Activated naive CD4-positive, alpha-beta T cell treated with anti-CD3 and anti-CD28 coated beads, Interleukin-2, amount 10 ng/mL, durations not matched to agents 7 days and 5 days (primary cell): Measurements from ENCODE around the gene TAP1.
A peak's percentile ranks its signal among the peaks of the same experiment; 100 is the strongest.

Source experiments
- CTCF ChIA-PET: fragments of 350-600 bp; sonication (Branson Sonifier 250); formaldehyde crosslinking; loops from one replicate; lab custom pipeline; 2021; ENCODE audit warnings: antibody characterized with exemption; lab: Charles Lee
- DNase-seq: peaks from one replicate; pipeline ENCODE4 v3.0.0-alpha.2; 2020
- H3K27ac Mint-ChIP-seq: one replicate; pipeline ENCODE4 v1.8.0; 2021; ENCODE audit warnings: mild to moderate bottlenecking, moderate library complexity, mixed read lengths
- H3K27me3 Mint-ChIP-seq: one replicate; pipeline ENCODE4 v1.8.0; 2021; ENCODE audit warnings: mild to moderate bottlenecking, mixed read lengths
- H3K36me3 Mint-ChIP-seq: one replicate; pipeline ENCODE4 v1.8.0; 2021; ENCODE audit warnings: mixed read lengths
- H3K4me1 Mint-ChIP-seq: one replicate; pipeline ENCODE4 v1.8.0; 2021; ENCODE audit warnings: mixed read lengths
- H3K4me3 Mint-ChIP-seq: one replicate; pipeline ENCODE4 v1.8.0; 2021; ENCODE audit warnings: mild to moderate bottlenecking, moderate library complexity, mixed read lengths
- H3K9me3 Mint-ChIP-seq: one replicate; pipeline ENCODE4 v1.8.0; 2021; ENCODE audit warnings: mixed read lengths

Gene TAP1

GRCh38 chr6:32842690-32843089 lies 10.8 kb downstream of the TAP1 start:
- Mint-ChIP-seq H3K36me3 (peaks cover 70% of the 10 kb centered on the region), H3K27ac (peak overlapping the region; percentile 100), H3K4me1 (peaks cover 70% of the 10 kb centered on the region), H3K27me3 (no peaks in the 10 kb centered on the region), H3K9me3 (no peaks in the 10 kb centered on the region), H3K4me3 (peak overlapping the region; percentile 98)
- CTCF ChIA-PET, result interaction anchor here (6.7 kb wide), 1 partner anchor 14 kb away, joined by 158 read pairs; the partner anchor contains the start of genes PSMB9 and TAP1
- DNase-seq, result no peak

DNA sequence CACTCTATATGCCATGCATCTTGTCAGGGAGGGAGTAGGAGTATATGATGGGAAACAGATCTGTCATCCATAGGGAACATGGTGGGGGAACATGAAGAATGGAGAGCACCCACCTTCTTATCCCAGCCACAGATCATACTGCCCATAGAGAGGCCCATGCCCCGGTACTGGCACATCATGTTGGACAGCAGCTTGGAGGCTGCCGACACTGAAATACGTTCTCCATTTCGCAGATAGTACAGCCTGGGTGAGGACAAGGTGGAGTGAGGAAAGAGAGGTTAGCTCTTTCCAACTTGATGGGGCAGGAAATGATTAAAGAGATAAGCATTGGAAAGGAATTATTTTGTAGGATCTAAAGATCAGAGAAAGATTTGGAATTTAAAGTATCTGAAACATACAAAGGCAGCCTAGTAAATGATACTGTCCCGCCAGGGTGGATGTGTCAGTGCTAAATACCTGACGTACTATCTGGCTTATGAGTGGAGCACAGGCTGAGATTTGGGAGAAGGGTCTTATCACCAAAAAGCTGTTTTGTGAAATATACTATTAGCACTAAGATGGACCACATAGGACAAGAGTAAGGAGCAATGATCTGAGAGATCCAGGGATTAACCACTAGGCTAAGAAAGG lies 11.4 kb downstream of the TAP1 start:
- CTCF ChIA-PET, result interaction anchor here (1.0 to 6.7 kb wide), 3 partner anchors 14 to 130 kb away, joined by 3 to 184 read pairs (median 158); partner anchors contain the start of genes PSMB9 and TAP1
- Mint-ChIP-seq H3K4me1 (peaks cover 70% of the 10 kb centered on the region), H3K27me3 (no peaks in the 10 kb centered on the region), H3K27ac (peak overlapping the region; percentile 100), H3K9me3 (no peaks in the 10 kb centered on the region), H3K4me3 (peak overlapping the region; percentile 98), H3K36me3 (peaks cover 69% of the 10 kb centered on the region)
- no peak for DNase-seq

DNA sequence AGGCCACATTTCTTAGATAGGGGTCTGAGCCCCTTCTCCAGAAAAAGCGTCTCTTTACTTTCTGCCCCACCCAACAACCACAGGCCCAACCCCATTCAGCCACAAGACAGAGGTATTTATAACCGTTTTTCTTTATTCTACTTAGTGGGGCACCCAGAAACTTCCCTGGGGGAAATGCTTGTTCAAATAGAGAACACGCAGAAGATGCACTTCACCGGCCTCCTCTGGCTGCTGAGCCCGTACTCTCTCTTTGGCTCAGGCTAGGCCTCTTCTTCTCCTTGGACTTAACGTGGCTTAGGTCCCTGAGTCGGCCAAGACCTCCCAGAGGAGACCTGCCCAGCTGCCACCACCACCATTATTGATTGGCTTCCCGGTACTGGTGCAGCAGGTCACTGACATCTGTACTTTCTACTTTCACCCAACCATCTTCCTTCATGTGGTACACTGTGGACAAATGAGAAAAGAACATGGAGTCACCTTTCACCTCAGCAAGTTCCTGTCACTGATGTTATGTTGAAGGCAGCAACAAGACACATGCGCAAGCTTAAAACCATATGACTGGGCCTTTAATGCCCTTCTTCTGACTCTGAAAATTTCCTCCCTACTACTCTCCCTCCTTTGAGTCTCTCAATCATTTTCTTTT lies 12.8 kb downstream of the TAP1 start:
- Mint-ChIP-seq H3K36me3 (peaks cover 69% of the 10 kb centered on the region), H3K4me1 (peaks cover 72% of the 10 kb centered on the region)

DNA sequence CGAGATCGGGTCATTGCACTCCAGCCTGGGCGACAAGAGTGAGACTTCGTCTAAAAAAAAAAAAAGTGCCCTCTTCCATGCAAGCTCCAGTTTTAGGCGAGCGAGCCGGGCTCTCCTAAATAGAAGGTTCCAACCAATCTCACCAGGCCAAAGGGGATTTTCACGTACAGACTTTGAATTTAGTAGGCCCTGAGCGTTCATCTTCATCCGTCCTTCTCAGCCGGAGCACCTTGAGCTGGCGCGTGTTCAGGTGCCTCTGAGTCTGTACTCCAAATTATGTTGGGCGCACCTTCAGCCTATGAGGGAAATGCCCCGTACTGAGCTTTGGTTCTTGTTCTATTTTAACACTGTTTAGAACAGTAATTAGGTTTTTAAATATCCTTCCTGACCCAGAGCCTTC lies 14.1 kb downstream of the TAP1 start:
- peaks cover 70% of the 10 kb centered on the region for H3K36me3 Mint-ChIP-seq
- no peak for DNase-seq
- peak overlapping the region; percentile 100 for H3K27ac Mint-ChIP-seq
- H3K27me3 Mint-ChIP-seq, result no peaks in the 10 kb centered on the region
- CTCF ChIA-PET, result interaction anchor here (0.7 to 6.7 kb wide), 18 partner anchors 11 to 175 kb away, joined by 3 to 184 read pairs (median 5); partner anchors contain the start of genes BRD2, HLA-DMB, PSMB9 and TAP1
- no peak overlapping the region for H3K4me3 Mint-ChIP-seq
- H3K4me1 Mint-ChIP-seq, result peaks cover 76% of the 10 kb centered on the region
- no peaks in the 10 kb centered on the region for H3K9me3 Mint-ChIP-seq

More for the DNA sequence above, 12.8 kb downstream of the TAP1 start:
- Mint-ChIP-seq H3K27me3 (no peaks in the 10 kb centered on the region), H3K9me3 (no peaks in the 10 kb centered on the region), H3K27ac (peak overlapping the region; percentile 100), H3K4me3 (peak overlapping the region; percentile 98)
- DNase-seq, result peak; percentile 63
- CTCF ChIA-PET, result interaction anchor here (0.5 to 6.7 kb wide), 3 partner anchors 16 to 40 kb away, joined by 3 to 184 read pairs (median 158); partner anchors contain the start of genes PSMB9 and TAP1

GRCh38 chr6:32838114-32838958 lies 15.2 kb downstream of the TAP1 start, which contains the start of gene TAP2:
Gene TAP2, minus strand, starts transcription at chr6:32838739. Its CDS starts 506 bp downstream, at chr6:32838233.
- Mint-ChIP-seq H3K36me3 (peaks cover 70% of the 10 kb centered on the region), H3K27ac (peak within 1 kb of the TSS; percentile 100), H3K4me1 (peaks cover 86% of the 10 kb centered on the region), H3K27me3 (no peaks in the 10 kb centered on the region), H3K4me3 (peak within 1 kb of the TSS; percentile 85), H3K9me3 (no peaks in the 10 kb centered on the region)
- CTCF ChIA-PET, result interaction anchor here (0.6 to 6.7 kb wide), 29 partner anchors 10 to 176 kb away, joined by 3 to 184 read pairs (median 4); partner anchors contain the start of genes BRD2, HLA-DMA, HLA-DMB and PSMB9
- peak; percentile 98 for DNase-seq

DNA sequence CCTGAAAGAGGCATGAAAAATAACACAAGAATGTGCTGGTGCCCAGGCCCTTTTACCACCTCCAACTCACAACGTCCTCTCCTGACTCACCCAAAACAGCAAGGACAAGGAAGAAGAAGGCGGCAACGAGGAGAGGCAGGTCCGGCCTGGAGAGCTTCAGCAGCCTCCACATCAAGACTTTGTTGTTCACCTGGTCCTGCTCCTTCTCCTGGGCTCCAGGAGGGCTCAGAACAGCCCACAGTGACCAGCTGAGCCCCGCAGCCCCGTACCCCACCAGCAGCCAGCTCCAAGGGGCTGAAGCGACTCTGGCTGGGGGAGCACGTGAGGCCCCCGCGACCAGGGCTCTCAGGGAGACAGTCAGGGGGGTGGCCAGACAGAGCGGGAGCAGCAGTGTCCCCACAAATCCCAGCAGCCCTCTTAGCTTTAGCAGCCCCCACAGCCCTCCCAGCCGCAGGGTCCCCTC lies 15.8 kb downstream of the TAP1 start:
- peaks cover 72% of the 10 kb centered on the region for H3K36me3 Mint-ChIP-seq
- H3K27me3 Mint-ChIP-seq, result no peaks in the 10 kb centered on the region
- no peaks in the 10 kb centered on the region for H3K9me3 Mint-ChIP-seq
- CTCF ChIA-PET, result interaction anchor here (0.9 to 6.7 kb wide), 15 partner anchors 9 to 147 kb away, joined by 3 to 184 read pairs (median 7); partner anchors contain the start of genes BRD2, HLA-DMA, PSMB9 and TAP1
- peak overlapping the region; percentile 100 for H3K27ac Mint-ChIP-seq
- peak; percentile 23 for DNase-seq
- H3K4me3 Mint-ChIP-seq, result peak overlapping the region; percentile 85
- H3K4me1 Mint-ChIP-seq, result peaks cover 88% of the 10 kb centered on the region

- H3K27ac Mint-ChIP-seq, result peak overlapping the region; percentile 100
- no peak for DNase-seq
- no peaks in the 10 kb centered on the region for H3K27me3 Mint-ChIP-seq
- CTCF ChIA-PET, result interaction anchor here (1.4 to 6.7 kb wide), 5 partner anchors 8 to 148 kb away, joined by 3 to 184 read pairs (median 22); partner anchors contain the start of genes HLA-DMA, PSMB9 and TAP1
- peaks cover 86% of the 10 kb centered on the region for H3K4me1 Mint-ChIP-seq
- H3K36me3 Mint-ChIP-seq, result peaks cover 68% of the 10 kb centered on the region
- peak overlapping the region; percentile 85 for H3K4me3 Mint-ChIP-seq
- no peaks in the 10 kb centered on the region for H3K9me3 Mint-ChIP-seq
Measured at GRCh38 chr6:32836873-32837272, 16.6 kb downstream of the TAP1 start.

- Mint-ChIP-seq H3K4me1 (peaks cover 75% of the 10 kb centered on the region), H3K36me3 (peaks cover 63% of the 10 kb centered on the region), H3K4me3 (no peak overlapping the region), H3K9me3 (no peaks in the 10 kb centered on the region), H3K27ac (no peak overlapping the region), H3K27me3 (no peaks in the 10 kb centered on the region)
- DNase-seq, result no peak
- CTCF ChIA-PET, result interaction anchor here (0.8 to 1.3 kb wide), 2 partner anchors 19 to 33 kb away, joined by 3 read pairs; no protein-coding TSS in a partner anchor
Measured at GRCh38 chr6:32835167-32835893, 18.2 kb downstream of the TAP1 start.

- Mint-ChIP-seq H3K27me3 (no peaks in the 10 kb centered on the region), H3K4me3 (no peak overlapping the region), H3K27ac (no peak overlapping the region), H3K36me3 (peaks cover 73% of the 10 kb centered on the region), H3K4me1 (peaks cover 59% of the 10 kb centered on the region), H3K9me3 (no peaks in the 10 kb centered on the region)
- DNase-seq, result no peak
- CTCF ChIA-PET, result no interaction called here
Measured at GRCh38 chr6:32833664-32834063, 19.8 kb downstream of the TAP1 start.

- peaks cover 80% of the 10 kb centered on the region for H3K36me3 Mint-ChIP-seq
- H3K27me3 Mint-ChIP-seq, result no peaks in the 10 kb centered on the region
- H3K9me3 Mint-ChIP-seq, result no peaks in the 10 kb centered on the region
- CTCF ChIA-PET, result interaction anchor here (0.8 to 1.1 kb wide), 2 partner anchors 22 to 38 kb away, joined by 3 read pairs; no protein-coding TSS in a partner anchor
- H3K4me1 Mint-ChIP-seq, result peaks cover 65% of the 10 kb centered on the region
- H3K4me3 Mint-ChIP-seq, result no peak overlapping the region
- H3K27ac Mint-ChIP-seq, result peak overlapping the region; percentile 31
- no peak for DNase-seq
Measured at GRCh38 chr6:32832535-32832934, 21.0 kb downstream of the TAP1 start.

DNA sequence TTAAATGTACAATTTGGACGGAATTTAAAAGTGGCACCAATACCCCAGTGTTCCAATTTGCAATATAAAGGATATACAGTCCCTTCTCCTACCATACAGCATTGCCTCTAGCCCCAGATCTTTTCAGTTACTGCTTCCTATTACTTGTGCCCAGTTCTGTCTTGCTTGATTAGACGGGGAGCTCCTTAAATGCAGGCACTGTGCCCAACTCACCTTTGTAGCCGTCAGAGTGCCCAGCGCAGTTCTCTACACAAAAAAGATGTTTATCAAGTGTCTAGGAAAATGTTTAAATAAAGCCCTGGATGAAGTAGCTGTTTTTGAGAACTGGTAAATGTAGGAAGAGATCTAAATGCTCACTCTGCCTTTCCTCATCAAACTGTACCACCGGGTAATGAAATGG lies 22.6 kb downstream of the TAP1 start:
- Mint-ChIP-seq H3K36me3 (peaks cover 71% of the 10 kb centered on the region), H3K4me1 (peaks cover 62% of the 10 kb centered on the region), H3K9me3 (no peaks in the 10 kb centered on the region), H3K27ac (no peak overlapping the region), H3K27me3 (no peaks in the 10 kb centered on the region), H3K4me3 (no peak overlapping the region)
- CTCF ChIA-PET, result interaction anchor here (0.8 to 1.0 kb wide), 2 partner anchors 22 to 37 kb away, joined by 3 to 4 read pairs; partner anchors contain the start of genes PSMB9 and TAP1
- DNase-seq, result no peak

- Mint-ChIP-seq H3K27me3 (no peaks in the 10 kb centered on the region), H3K4me3 (no peak overlapping the region), H3K4me1 (peaks cover 55% of the 10 kb centered on the region), H3K9me3 (no peaks in the 10 kb centered on the region), H3K27ac (no peak overlapping the region), H3K36me3 (peaks cover 61% of the 10 kb centered on the region)
- CTCF ChIA-PET, result no interaction called here
- no peak for DNase-seq
Measured at GRCh38 chr6:32830017-32830416, 23.5 kb downstream of the TAP1 start.

DNA sequence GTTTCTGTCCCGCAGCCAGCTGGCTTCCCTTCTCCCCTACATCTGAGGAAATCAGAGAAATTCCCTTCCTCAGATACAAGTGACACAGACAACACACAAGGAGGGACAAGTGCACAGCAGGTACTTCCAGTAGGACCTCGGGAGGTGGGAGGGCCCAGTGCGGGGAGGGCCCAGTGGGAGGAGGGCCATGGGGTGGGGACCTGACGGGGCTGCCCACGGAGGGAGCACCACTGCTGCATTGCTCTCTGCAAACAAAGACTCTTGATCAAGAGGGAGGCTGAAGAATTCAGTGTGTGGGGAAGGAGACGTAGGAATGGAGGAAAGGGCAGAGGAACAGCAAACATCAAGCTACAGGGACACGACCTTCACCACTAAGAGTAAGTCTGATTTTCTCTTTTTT lies 24.0 kb downstream of the TAP1 start:
- Mint-ChIP-seq H3K36me3 (peaks cover 56% of the 10 kb centered on the region), H3K27ac (no peak overlapping the region)
- CTCF ChIA-PET, result interaction anchor here (2.6 to 4.4 kb wide), 2 partner anchors 9 to 39 kb away, joined by 22 to 32 read pairs; partner anchors contain the start of gene TAP2

More for the DNA sequence above, 24.0 kb downstream of the TAP1 start:
- DNase-seq, result no peak
- Mint-ChIP-seq H3K4me1 (peaks cover 50% of the 10 kb centered on the region), H3K27me3 (no peaks in the 10 kb centered on the region), H3K4me3 (no peak overlapping the region), H3K9me3 (no peaks in the 10 kb centered on the region)
